ENCODE measurements around the gene DISP3.

DISP3 gene

DNA sequence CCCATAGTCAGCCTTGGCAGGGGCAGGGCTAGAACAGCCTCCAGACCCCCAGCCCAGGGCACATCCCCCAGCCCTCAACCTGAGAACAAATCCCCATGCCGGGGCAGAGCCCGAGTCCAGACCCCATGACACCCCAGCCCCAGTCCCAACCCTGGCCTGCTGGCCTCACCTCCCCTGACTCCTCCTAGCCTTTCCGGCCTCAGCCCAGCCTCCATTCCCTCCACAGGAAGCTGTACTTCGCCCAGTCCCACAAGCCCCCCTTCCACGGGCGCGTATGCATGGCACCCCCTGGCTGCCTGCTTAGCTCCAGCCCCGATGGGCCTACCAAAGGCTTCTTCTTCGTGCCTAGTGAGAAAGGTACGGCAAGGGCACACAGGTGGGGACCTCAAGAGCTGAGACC lies 50.4 kb downstream of the DISP3 start:
- Histone ChIP-seq H3K27ac (ENCODE audit: low read depth, low read length) (no peak overlapping the region), H3K27me3 (ENCODE audit: control insufficient read depth in 1 of 2, insufficient read depth in 2 of 2, low read length in 2 of 2) (no peaks in the 10 kb centered on the region), H3K9me3 (ENCODE audit: control insufficient read depth in 1 of 2, low read length in 2 of 2) (no peaks in the 10 kb centered on the region), H3K4me1 (ENCODE audit: control insufficient read depth in 1 of 2, insufficient read depth in 2 of 2, low read length in 2 of 2) (no peaks in the 10 kb centered on the region), H3K4me3 (ENCODE audit: low read depth in 1 of 2, low read length in 2 of 2) (no peak overlapping the region), H3K36me3 (ENCODE audit: control insufficient read depth in 1 of 2, insufficient read depth in 2 of 2, low read length in 2 of 2) (no peaks in the 10 kb centered on the region), H3K9ac (ENCODE audit: low read depth in 1 of 2, low read length in 2 of 2) (no peak overlapping the region)

DNA sequence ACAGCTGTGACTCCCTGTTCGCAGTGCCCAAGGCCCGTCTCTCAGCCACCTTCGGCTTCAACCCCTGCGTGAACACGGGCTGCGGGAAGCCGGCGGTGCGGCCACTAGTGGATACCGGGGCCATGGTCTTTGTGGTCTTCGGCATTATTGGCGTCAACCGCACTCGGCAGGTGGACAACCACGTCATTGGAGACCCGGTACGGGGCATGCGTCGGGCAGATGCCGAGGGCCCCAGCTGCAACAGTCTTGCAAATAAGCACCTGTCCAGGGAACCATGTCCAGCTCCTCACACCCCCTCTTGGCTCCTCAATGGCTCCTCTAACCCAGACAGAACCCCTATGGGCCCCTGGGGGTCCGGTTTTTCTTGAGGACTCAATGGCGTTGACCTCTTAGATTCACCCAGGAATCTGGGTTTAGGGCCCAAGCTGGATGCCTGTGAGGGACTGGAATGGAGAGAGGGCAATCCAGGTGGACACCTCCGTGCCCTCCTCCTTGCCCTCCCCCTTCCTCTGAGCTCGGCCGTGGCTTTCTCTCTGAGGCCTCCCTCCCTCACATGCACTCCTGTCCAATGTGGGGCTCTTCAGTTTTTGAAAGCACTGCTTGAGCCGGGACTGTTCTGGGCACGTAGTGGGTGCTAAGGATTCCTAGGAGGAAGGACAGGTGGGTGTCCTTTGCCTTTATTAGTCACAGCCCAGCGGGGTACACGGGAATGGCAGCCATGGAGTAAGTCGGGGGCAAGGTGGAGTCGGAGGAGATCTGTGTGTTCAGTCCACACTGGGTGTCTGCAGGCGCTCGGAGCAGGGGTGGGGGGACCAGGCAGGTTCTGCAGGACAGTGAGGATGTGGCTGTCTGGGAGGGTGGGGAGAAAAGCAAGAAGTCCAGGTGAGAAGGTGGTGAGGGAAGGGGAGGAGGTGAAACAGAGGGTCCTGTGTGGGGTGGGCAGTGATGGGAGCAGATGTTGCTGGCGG lies 51.1 kb downstream of the DISP3 start:
- no peak overlapping the region for H3K9ac ChIP-seq (ENCODE audit: low read depth in 1 of 2, low read length in 2 of 2)
- no peaks in the 10 kb centered on the region for H3K4me1 ChIP-seq (ENCODE audit: control insufficient read depth in 1 of 2, insufficient read depth in 2 of 2, low read length in 2 of 2)
- no peaks in the 10 kb centered on the region for H3K36me3 ChIP-seq (ENCODE audit: control insufficient read depth in 1 of 2, insufficient read depth in 2 of 2, low read length in 2 of 2)
- H3K4me3 ChIP-seq (ENCODE audit: low read depth in 1 of 2, low read length in 2 of 2) = no peak overlapping the region
- no peaks in the 10 kb centered on the region for H3K9me3 ChIP-seq (ENCODE audit: control insufficient read depth in 1 of 2, low read length in 2 of 2)
- H3K27ac ChIP-seq (ENCODE audit: low read depth, low read length) = no peak overlapping the region
- H3K27me3 ChIP-seq (ENCODE audit: control insufficient read depth in 1 of 2, insufficient read depth in 2 of 2, low read length in 2 of 2) = no peaks in the 10 kb centered on the region

DNA sequence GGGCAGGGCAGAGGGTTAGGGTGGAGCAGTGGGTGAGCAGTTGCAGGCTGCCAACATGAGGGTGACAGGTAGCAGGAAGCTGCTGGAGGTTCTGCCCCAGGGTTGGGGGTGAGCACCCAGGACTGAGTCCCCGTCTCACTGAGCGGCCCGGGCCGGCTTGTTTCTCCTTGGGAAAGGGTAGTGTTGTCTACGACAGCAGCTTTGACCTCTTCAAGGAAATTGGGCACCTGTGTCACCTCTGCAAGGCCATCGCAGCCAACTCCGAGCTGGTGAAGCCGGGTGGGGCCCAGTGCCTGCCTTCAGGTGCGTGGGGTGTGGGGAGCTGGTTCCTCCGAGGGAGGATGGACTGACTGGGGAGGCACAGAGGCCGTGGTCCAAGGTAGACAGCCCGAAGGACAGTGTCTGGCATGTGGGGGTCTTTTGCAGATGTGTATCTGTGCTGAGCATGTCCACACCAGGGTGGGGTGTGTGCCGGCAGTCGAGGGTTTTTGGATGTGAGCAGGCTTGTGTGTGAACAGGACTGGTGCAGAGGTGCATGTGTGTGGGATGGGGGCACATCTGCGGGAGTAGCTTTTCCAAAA lies 51.9 kb downstream of the DISP3 start:
- H3K4me1 ChIP-seq (ENCODE audit: control insufficient read depth in 1 of 2, insufficient read depth in 2 of 2, low read length in 2 of 2) = no peaks in the 10 kb centered on the region
- no peaks in the 10 kb centered on the region for H3K27me3 ChIP-seq (ENCODE audit: control insufficient read depth in 1 of 2, insufficient read depth in 2 of 2, low read length in 2 of 2)
- H3K27ac ChIP-seq (ENCODE audit: low read depth, low read length) = no peak overlapping the region
- H3K4me3 ChIP-seq (ENCODE audit: low read depth in 1 of 2, low read length in 2 of 2) = no peak overlapping the region
- H3K36me3 ChIP-seq (ENCODE audit: control insufficient read depth in 1 of 2, insufficient read depth in 2 of 2, low read length in 2 of 2) = no peaks in the 10 kb centered on the region
- no peaks in the 10 kb centered on the region for H3K9me3 ChIP-seq (ENCODE audit: control insufficient read depth in 1 of 2, low read length in 2 of 2)
- H3K9ac ChIP-seq (ENCODE audit: low read depth in 1 of 2, low read length in 2 of 2) = no peak overlapping the region

DNA sequence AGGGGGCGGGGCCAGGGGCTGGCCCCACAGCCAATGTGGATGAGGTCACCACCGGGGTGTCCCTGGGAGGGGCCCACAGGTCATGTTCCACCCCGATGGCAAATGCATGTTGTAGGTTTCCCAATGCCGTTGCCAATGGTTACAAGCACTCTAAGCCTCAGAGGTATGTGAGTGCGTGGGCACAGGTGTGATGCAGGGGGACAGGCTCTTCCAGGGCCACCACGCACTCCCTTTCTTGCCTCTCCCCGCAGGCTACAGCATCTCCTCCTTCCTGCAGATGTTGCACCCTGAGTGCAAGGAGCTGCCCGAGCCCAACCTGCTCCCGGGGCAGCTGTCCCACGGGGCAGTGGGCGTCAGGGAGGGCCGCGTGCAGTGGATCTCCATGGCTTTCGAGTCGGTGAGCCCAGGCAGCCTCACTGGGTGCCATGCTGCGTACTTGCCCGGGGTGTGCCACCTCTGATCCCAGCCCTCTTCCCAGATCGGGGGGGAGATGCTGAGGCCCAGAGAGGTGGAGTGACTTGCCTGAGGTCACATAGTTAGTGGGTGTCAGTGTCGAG lies 52.4 kb downstream of the DISP3 start:
- no peaks in the 10 kb centered on the region for H3K27me3 ChIP-seq (ENCODE audit: control insufficient read depth in 1 of 2, insufficient read depth in 2 of 2, low read length in 2 of 2)
- H3K36me3 ChIP-seq (ENCODE audit: control insufficient read depth in 1 of 2, insufficient read depth in 2 of 2, low read length in 2 of 2) = no peaks in the 10 kb centered on the region
- H3K9me3 ChIP-seq (ENCODE audit: control insufficient read depth in 1 of 2, low read length in 2 of 2) = no peaks in the 10 kb centered on the region

DNA sequence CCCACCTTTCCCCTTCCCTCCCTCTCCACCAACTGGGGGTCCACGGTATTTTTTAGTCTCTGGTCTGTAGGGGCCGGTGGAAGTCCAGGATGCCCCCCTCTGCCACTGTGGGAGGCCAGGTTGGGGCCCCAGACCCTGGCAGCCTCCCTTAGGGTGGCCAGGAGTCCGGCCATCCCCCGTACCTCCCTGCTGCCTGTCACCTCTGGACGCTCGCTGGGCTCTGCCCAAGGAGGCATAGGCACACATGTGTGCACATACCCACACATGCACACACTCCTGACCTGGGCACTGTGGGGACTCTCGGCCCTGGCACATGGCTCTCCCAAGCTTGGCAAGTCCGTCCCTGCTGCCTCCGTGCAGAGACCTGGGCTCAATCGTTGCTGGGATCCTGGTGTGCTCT lies 53.0 kb downstream of the DISP3 start:
- no peaks in the 10 kb centered on the region for H3K4me1 ChIP-seq (ENCODE audit: control insufficient read depth in 1 of 2, insufficient read depth in 2 of 2, low read length in 2 of 2)
- no peaks in the 10 kb centered on the region for H3K9me3 ChIP-seq (ENCODE audit: control insufficient read depth in 1 of 2, low read length in 2 of 2)
- no peaks in the 10 kb centered on the region for H3K27me3 ChIP-seq (ENCODE audit: control insufficient read depth in 1 of 2, insufficient read depth in 2 of 2, low read length in 2 of 2)
- no peak overlapping the region for H3K9ac ChIP-seq (ENCODE audit: low read depth in 1 of 2, low read length in 2 of 2)
- no peaks in the 10 kb centered on the region for H3K36me3 ChIP-seq (ENCODE audit: control insufficient read depth in 1 of 2, insufficient read depth in 2 of 2, low read length in 2 of 2)
- no peak overlapping the region for H3K4me3 ChIP-seq (ENCODE audit: low read depth in 1 of 2, low read length in 2 of 2)
- H3K27ac ChIP-seq (ENCODE audit: low read depth, low read length) = no peak overlapping the region

More for the DNA sequence above, 52.4 kb downstream of the DISP3 start:
- no peak overlapping the region for H3K4me3 ChIP-seq (ENCODE audit: low read depth in 1 of 2, low read length in 2 of 2)
- no peak overlapping the region for H3K9ac ChIP-seq (ENCODE audit: low read depth in 1 of 2, low read length in 2 of 2)
- H3K27ac ChIP-seq (ENCODE audit: low read depth, low read length) = no peak overlapping the region
- H3K4me1 ChIP-seq (ENCODE audit: control insufficient read depth in 1 of 2, insufficient read depth in 2 of 2, low read length in 2 of 2) = no peaks in the 10 kb centered on the region

DNA sequence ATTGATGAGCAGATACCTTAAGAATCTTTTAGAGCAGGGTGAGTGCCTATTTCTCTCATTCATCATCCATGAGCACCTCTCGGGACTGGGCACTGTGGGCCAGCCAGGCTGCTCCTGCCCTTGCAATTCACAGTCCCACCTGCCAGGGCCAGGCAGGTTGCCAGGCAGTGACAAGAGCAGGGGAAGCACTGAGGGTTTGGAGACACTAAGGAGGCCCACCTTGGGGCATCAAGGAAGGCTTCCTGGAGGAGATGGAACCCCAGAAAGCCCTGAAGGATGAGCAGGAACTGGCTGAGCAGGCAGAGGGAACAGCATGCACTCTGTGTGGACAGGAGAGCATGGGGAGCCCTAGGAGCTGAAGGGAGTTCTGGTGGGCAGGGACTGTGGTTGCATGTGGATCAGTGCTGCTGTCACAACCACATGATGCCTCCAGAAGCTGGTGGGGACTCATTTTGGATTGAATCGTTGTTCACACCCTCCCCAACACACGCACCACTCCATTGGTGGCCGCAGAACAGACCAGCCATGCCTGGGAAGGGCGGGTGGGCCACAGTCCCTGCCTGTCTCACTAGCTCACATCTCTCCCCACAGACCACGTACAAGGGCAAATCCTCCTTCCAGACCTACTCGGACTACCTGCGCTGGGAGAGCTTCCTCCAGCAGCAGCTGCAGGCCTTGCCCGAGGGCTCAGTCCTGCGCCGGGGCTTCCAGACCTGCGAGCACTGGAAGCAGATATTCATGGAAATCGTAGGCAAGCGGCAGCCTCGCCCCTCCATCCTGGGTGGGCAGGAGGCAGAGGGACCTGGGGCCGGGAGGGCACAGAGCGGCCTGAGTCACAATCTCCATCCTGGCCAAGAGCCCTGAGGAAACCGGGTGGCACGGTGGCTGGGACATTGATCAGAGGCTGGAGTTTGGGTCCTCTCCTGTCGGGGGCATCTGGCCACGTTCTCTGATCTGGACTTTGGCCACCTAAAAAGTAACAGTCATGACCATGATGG lies 55.1 kb downstream of the DISP3 start:
- H3K9me3 ChIP-seq (ENCODE audit: control insufficient read depth in 1 of 2, low read length in 2 of 2) = no peaks in the 10 kb centered on the region
- no peaks in the 10 kb centered on the region for H3K36me3 ChIP-seq (ENCODE audit: control insufficient read depth in 1 of 2, insufficient read depth in 2 of 2, low read length in 2 of 2)
- H3K9ac ChIP-seq (ENCODE audit: low read depth in 1 of 2, low read length in 2 of 2) = no peak overlapping the region
- H3K4me3 ChIP-seq (ENCODE audit: low read depth in 1 of 2, low read length in 2 of 2) = no peak overlapping the region
- H3K27ac ChIP-seq (ENCODE audit: low read depth, low read length) = no peak overlapping the region
- no peaks in the 10 kb centered on the region for H3K4me1 ChIP-seq (ENCODE audit: control insufficient read depth in 1 of 2, insufficient read depth in 2 of 2, low read length in 2 of 2)
- no peaks in the 10 kb centered on the region for H3K27me3 ChIP-seq (ENCODE audit: control insufficient read depth in 1 of 2, insufficient read depth in 2 of 2, low read length in 2 of 2)

DNA sequence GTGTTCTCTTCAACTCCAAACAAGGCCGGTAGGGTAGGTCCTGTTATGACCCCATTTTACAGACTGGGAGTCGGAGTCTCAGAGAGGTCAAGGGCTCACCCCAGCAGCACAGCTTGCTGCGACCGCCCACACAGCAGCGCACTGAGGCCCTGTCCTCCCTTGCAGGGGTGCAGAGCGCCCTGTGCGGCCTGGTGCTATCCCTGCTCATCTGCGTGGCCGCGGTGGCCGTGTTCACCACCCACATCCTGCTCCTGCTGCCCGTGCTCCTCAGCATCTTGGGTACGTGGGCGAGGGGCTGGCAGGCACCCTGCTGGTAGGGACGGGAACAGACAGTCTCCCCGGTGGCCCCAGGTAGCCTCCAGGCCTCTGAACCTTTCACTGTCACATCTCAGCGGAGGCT lies 55.9 kb downstream of the DISP3 start:
- H3K27ac ChIP-seq (ENCODE audit: low read depth, low read length) = no peak overlapping the region
- H3K36me3 ChIP-seq (ENCODE audit: control insufficient read depth in 1 of 2, insufficient read depth in 2 of 2, low read length in 2 of 2) = no peaks in the 10 kb centered on the region
- H3K9ac ChIP-seq (ENCODE audit: low read depth in 1 of 2, low read length in 2 of 2) = no peak overlapping the region
- H3K4me1 ChIP-seq (ENCODE audit: control insufficient read depth in 1 of 2, insufficient read depth in 2 of 2, low read length in 2 of 2) = no peaks in the 10 kb centered on the region
- no peak overlapping the region for H3K4me3 ChIP-seq (ENCODE audit: low read depth in 1 of 2, low read length in 2 of 2)
- H3K27me3 ChIP-seq (ENCODE audit: control insufficient read depth in 1 of 2, insufficient read depth in 2 of 2, low read length in 2 of 2) = peaks cover 0 to 2% of the 10 kb centered on the region in 2 donors
- no peaks in the 10 kb centered on the region for H3K9me3 ChIP-seq (ENCODE audit: control insufficient read depth in 1 of 2, low read length in 2 of 2)

DNA sequence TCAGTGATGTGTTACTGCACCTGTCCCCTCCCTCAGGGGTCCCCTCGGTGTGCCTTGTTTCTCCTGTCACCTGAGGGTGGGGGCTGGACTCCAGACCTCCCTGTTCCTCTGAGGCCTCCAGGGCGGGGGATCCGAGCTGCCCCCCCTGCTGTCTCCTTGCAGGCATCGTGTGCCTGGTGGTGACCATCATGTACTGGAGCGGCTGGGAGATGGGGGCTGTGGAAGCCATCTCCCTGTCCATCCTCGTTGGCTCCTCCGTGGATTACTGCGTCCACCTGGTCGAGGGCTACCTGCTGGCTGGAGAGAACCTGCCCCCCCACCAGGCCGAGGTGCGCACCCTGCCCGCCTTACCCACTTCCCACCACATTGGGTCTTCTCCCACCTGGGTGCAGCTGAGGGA lies 56.4 kb downstream of the DISP3 start:
- Histone ChIP-seq H3K4me3 (ENCODE audit: low read depth in 1 of 2, low read length in 2 of 2) (no peak overlapping the region), H3K9me3 (ENCODE audit: control insufficient read depth in 1 of 2, low read length in 2 of 2) (no peaks in the 10 kb centered on the region), H3K4me1 (ENCODE audit: control insufficient read depth in 1 of 2, insufficient read depth in 2 of 2, low read length in 2 of 2) (no peaks in the 10 kb centered on the region), H3K36me3 (ENCODE audit: control insufficient read depth in 1 of 2, insufficient read depth in 2 of 2, low read length in 2 of 2) (no peaks in the 10 kb centered on the region), H3K9ac (ENCODE audit: low read depth in 1 of 2, low read length in 2 of 2) (no peak overlapping the region), H3K27ac (ENCODE audit: low read depth, low read length) (no peak overlapping the region), H3K27me3 (ENCODE audit: control insufficient read depth in 1 of 2, insufficient read depth in 2 of 2, low read length in 2 of 2) (peaks cover 0 to 2% of the 10 kb centered on the region in 2 donors)

DNA sequence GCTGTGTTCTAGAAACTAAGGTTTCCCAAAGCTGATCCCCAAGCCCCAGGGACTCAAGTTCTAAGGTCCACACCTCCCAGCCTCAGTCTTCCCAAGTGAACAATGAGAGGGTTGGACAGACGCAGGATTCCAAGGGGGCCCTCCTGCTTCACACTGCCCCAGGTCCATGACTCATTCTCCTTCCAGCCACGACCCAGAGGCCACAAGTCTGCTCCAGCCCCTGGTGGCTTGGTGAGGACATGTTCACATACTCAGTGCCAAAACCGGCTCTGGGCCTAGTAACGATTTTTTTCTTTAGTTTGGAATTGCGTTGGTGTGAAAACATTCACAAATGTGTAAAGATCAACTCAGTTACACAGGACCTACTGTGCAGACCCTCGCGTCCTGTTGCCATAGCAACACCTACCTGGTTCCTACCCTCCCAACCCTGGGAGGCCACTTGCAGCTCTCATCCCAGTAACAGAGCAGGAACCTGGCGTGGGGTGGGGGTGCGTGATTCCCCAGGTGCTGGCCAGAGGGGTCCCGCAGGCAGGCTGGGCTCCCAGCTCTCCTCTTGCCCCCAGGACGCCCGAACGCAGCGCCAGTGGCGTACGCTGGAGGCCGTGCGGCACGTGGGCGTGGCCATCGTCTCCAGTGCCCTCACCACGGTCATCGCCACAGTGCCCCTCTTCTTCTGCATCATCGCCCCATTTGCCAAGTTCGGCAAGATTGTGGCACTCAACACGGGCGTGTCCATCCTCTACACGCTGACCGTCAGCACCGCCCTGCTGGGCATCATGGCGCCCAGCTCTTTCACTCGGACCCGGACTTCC lies 57.0 kb downstream of the DISP3 start:
- Histone ChIP-seq H3K27ac (ENCODE audit: low read depth, low read length) (no peak overlapping the region), H3K36me3 (ENCODE audit: control insufficient read depth in 1 of 2, insufficient read depth in 2 of 2, low read length in 2 of 2) (no peaks in the 10 kb centered on the region), H3K9me3 (ENCODE audit: control insufficient read depth in 1 of 2, low read length in 2 of 2) (no peaks in the 10 kb centered on the region), H3K9ac (ENCODE audit: low read depth in 1 of 2, low read length in 2 of 2) (no peak overlapping the region), H3K27me3 (ENCODE audit: control insufficient read depth in 1 of 2, insufficient read depth in 2 of 2, low read length in 2 of 2) (peaks cover 0 to 2% of the 10 kb centered on the region in 2 donors), H3K4me3 (ENCODE audit: low read depth in 1 of 2, low read length in 2 of 2) (no peak overlapping the region), H3K4me1 (ENCODE audit: control insufficient read depth in 1 of 2, insufficient read depth in 2 of 2, low read length in 2 of 2) (no peaks in the 10 kb centered on the region)
